HG02623 (cell line): ENCODE data around the gene MYCL.

ENCODE experiments used
- ATAC-seq: cut with Tn5 transposase; IDR thresholded peaks from one replicate; pipeline ENCODE4 v1.9.1; 2021; ENCODE audit warnings: moderate library complexity; ENCODE audit not compliant: unreplicated experiment

MYCL gene

DNA sequence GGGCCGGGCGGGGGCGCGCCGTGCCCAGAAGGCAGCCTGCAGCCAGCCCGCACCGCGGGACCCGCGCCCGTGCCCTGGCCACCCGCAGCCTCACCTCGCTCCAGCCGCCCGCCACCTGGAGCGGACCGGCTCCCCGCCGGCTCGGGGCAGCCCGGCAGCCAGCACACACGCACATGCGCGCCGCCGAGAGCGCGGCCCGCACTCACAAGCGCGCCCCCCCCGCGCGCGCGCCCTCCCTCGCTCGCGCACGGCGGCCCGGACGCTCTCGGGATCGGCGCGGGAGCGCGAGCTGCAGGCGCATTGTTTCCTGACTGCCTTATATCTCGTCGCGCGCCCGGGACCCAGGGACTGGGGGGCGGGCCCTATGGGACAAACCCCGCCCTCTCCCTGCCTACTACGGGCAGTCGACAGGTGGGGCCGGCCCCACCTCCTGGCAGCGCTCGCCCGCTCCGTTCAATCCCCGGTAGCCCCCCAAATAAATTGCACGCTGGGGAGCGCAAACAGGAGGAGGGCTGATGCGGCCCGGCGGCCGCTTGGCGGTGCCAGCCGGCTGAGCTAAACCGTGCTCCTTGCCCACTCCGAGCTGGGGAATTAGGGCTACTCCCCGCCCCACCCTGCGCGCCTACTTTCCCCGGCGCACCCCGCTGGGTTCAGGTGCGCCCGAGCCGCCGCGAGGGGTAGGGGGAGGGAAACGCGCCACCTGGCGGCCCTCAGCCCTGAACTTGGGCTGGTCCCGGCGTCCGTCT is at the start of gene MYCL:
TSS of gene MYCL (minus strand) at position 204 of the 746 bp plus-strand sequence. CDS start 483 bp downstream, outside the sequence.
- ATAC-seq: peak; percentile 73

DNA sequence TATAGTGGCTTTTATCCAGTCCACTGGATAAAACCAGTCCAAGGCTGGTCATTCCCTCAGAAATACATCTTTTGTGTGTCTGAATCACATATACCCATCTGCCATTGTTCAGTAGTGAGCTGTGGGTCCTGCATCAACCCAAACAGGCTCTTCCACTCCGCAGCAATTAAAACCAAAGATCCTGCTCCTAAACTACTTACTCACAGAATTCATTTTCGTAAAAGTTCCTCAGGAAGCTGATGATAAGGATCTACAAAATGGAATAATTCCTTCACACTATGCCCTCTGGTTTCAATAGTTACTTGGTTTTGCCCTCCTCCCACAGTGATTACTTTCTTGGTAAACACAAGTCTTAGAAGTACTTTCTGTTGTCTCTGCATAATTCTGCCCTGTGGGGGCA is 48.2 kb upstream of the MYCL start:
- no peak for ATAC-seq

GRCh38 chr1:39947260-39947659 is 45.5 kb upstream of the MYCL start:
- ATAC-seq: no peak

DNA sequence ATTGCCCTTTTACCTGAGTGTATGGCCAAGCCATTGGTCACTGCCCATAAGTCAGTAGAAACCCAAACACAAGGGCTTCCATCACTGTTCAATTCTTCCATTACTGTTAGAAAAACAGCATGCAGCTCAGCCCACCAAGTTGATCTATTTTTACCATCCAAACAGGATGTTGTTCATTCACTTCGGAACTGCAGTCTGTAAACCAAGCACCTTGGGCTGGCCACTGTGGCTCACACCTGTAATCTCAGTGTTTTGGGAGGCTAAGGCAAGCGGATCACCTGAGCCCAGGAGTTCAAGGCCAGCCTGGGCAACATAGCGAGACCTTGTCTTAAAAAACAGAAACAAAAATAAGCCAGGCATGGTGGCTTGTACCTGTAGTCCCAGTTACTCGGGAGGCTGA is 44.5 kb upstream of the MYCL start:
- no peak for ATAC-seq

GRCh38 chr1:39944410-39945112 is 42.8 kb upstream of the MYCL start:
- no peak for ATAC-seq

DNA sequence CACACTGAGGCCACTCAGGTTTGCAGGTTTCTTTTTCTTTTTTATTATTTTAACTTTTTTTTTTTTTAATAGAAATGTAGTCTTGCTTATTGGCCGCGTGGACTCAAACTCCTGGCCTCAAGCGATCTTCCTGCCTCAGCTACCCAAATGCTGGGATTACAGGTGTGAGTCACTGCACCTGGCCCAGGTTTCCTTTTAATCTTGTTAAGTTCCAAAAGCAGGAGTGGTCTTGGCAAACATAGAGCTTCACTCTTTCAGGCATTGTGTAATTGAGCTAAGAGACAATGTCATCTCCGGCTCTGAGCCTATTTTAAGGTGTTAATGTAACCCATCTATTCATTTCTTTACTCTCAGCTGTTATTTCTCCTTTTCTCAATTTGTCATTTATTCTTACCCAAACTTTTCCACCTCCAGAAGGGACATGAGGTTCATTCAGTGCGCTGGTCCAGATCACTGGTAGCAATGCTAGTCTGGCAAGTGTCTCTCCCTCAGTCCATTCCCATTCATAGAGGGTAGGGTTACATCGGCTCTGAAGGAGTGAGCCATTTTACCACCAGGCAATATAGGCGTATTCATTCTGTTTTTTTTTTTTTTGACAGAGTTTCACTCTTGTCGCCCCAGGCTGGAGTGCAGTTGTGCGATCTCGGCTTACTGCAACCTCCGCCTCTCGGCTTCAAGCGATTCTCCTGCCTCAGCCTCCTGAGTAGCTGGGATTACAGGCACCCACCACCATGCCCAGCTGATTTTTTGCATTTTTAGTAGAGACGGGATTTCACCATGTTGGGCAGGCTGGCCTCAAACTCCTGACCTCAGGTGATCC is 42.0 kb upstream of the MYCL start:
- no peak for ATAC-seq

GRCh38 chr1:39940980-39941871 is 39.5 kb upstream of the MYCL start:
- no peak for ATAC-seq

DNA sequence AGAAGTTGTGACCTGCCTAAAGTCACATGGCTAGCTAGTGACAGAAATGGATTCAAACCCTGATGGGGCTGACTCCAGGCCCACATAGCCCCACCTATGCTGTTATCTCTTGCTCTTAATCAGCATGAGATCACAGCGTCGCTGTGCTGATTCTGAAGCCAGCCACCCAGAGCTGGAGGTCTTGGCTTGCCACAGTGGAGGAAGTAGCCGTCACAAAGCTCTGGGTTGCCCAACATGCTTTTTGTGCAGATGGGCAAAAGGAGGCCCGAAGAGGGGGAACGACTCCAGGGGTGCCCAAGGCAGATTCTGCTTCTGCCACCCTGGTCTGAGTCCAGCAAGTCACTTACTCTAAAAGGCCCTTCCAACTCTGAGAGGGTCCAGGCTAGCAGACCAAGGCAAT is 38.5 kb upstream of the MYCL start:
- ATAC-seq: no peak

- no peak for ATAC-seq
These were observed 37.1 kb upstream of the MYCL start for GRCh38 chr1:39938856-39939255.

DNA sequence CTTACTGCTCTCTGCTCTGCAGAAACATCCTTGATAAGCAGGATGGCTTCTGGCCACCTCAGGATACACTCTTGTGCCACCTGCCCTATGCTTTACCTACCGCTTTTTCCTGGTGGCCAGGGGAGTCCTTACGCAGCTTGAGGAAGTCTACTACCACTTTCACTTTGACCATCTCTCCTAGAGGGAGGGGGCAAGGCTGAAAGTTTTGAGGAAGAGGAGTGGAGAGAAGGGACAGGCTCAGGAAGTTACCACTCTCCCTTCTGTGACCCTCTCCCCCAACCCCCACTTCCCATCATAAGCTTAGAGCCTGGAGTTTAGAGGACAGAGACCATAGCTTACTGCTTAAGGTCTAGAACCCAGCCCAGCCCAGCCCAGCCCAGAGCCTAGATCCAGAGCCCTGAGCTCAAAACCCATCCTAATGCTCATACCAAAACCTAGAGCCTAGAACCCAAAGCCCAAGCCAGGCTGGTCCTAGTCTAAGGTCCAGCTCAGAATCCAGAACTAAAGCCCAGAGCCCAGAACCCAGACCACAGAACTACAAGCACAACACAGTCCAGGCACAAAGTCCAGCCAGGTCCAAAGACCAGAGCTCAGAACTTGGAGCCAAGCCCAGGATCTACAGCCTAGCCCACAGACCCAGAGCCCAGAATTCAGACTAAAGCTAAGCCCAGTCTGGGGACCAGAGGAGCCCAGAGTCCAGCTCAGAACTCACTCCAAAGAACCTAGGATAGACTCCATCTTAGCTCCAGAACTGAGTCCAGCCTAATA is 35.2 kb upstream of the MYCL start:
- no peak for ATAC-seq

DNA sequence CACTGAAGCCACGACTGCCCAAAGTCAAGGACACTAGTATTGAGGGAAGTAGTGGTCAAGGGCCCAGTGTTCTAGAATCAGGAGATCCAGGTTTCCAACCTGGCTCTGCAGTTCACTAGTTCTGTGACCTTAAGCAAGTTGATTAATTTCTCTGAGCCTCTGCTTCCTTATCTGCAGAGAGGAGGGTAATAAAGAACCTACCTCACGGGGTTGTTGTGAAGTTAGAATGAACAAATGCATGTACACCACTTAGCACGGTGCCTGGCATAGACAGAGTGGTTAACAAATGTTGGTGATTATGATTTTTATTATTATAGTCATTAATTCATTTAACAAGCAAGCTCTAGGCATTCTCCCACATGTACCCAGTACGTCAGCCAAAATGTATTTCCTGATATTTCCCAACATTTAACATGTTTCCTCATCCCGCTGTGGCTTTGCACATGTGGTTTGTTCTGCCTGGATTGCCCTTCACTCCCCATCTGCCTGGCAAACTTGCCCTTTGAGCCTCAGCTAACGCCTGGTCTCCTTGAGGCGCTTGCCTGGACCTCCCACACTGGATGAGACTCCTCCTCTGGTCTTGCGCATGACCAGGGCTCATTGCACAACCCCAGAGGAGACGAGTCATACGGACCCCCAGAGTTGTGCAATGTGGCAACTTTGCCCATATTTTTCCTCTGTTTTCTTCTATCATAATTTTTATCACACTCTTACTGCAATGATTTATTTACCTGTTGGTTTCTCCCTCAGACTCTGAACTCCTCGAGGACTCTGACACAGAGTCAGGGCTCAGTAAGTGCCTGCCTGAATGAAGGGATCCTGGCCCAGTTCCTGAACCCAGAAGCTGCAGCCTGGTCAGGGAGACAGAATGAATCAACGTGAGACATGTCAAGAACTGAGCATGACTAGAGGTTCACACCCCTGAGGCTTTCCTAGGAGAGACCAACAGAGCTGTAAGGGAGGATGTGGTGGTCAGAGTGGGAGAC is 32.5 kb upstream of the MYCL start:
- no peak for ATAC-seq

DNA sequence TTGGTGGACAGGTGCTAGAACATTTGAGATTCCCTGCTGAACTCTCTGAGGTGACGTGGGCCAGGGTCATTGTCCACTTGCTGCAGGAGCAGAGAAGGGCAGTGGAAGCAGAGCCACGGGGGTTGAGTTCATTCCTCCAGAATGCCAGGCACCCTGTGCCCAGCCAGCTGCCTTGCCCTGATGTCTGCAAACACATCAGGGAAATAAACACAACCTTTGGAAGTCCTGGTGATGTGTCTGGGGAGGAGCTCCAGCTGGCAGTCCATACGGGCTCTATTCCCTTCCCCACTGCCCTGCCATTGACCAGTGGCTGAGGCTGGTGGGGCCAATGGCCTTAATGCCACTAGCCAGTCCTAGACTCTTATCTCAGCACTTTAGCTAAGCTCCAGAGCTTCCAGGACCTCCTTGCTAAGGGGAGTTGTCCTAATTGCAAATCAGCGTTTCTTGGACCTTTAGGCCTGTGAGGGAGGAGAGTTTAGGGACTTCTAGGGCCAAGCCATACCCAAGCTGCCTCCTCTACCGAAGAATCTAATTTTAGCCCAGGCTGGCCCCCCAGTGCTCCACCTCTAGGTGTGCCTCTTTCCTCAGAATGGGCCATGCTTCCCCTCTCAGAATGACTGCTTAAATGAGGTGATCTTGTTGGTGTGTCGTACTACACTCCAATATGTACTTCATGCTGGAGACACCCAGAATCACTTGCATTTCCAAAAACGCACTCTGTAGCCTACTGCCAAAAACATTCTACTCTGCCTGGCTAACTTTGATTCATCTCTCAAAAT is 27.3 kb upstream of the MYCL start:
- no peak for ATAC-seq

DNA sequence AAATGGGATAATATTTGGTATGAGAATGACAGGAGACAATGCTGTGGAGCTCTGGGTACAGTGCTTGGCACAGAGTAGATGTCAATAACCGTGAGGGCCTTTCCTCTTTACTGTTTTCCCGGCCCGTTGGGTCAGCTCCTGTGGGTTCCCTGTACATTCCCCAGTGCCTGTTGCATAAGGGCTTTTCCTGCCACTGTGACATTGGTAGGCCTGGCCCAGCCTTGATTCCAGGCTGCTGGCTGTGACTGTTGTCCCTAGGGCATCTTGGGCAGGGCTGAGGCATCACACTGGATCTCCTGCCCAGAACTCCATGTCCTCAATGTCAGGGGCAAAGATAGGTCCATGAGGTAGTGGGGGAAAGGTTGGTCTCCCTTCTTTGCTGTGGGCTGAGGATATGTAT is 25.8 kb upstream of the MYCL start:
- ATAC-seq: no peak

GRCh38 chr1:39926820-39927219 is 25.1 kb upstream of the MYCL start:
- no peak for ATAC-seq

DNA sequence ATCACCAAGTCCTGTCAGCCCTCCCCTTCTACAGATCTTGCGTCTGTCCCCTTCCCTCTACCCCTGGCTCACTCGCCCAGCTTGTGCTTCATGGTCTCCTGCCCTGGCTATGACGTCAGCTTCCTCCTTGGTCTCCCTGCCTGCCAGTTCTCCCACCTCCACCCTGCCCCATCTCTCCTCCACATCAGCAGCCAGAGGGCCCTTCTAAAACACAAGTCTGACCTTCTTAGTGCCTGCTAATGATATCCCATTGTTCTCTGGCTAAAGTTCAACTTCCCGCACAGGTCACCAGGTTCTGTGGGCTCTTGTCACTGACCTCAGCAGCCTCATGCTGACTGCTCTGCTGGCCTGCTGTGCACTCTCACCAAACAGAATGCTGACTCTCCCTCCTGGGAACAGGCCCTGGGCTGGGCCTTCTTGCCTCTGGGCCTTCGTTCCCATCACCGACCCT is 24.7 kb upstream of the MYCL start:
- ATAC-seq: no peak

DNA sequence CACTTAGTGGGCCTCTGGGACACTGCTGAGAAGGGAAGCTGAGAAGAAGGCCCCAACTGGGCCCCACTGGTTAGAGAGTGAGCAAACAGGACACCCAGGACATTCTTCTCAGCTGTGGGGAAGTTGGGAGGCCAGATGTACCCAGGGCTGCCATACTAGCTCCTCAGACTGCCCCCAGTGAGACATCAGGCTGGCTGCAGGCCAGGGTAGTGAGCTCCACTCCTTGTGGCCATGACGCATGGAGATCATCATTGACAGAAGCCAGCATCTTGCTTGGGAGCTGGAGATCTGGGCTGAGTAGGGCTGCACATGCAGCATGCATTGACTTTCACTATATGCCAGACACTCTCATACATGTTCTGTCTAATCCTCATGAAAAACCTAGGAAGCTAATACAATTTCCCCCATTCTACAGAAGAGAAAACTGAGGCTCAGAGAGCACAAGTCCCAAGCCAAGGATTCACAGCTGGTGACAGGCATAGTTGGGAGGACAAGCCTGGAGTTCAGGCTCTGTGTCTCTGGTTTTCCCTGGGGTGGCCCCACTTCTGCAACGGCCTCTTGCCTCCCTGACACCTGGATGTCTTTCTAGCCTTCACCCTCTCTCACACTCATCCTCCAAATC is 24.1 kb upstream of the MYCL start:
- no peak for ATAC-seq

- ATAC-seq: no peak
These were observed 20.6 kb upstream of the MYCL start for GRCh38 chr1:39922251-39922688.
